CD1c-positive myeloid dendritic cell (primary cell): ENCODE data around the gene FLOT2.
A peak's percentile ranks its signal among the peaks of the same experiment; 100 is the strongest.
"Not testable (repeated sequence)": the region's sequence is repeated elsewhere in the genome, so short reads cannot be mapped to it uniquely, and the experiment has no call there.

Experiments
- DNase-seq: peaks from one replicate; pipeline ENCODE4 v3.0.0-alpha.2; 2016; ENCODE audit errors: extremely low spot score

Gene FLOT2

DNA sequence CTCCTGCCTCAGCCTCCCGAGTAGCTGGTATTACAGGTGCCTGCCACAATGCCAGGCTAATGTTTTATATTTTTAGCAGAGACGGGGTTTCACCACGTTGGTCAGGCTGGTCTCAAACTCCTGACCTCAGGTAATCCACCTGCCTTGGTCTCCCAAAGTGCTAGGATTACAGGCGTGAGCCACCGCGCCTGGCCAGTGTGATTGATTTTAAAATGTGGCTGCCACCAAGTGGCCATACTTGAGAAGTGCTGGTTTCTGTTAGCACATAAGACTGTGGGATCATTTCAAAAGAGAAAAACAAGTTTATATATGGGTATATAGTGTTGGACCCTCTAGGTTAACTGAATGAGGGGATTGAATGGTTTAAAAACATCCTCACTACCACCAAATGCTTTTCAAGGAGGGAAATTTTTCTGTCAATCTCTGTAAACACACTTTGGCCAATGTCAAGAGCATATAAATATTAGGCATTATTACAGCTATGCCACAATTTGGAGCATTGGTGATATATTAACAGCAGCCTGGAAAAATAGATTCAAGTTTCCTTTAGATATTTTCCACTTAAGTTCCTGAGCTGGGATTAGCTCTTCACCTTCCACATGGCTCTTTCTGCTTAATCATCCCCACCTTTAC is 18.9 kb upstream of the FLOT2 start:
- DNase-seq, result peak; percentile 41

DNA sequence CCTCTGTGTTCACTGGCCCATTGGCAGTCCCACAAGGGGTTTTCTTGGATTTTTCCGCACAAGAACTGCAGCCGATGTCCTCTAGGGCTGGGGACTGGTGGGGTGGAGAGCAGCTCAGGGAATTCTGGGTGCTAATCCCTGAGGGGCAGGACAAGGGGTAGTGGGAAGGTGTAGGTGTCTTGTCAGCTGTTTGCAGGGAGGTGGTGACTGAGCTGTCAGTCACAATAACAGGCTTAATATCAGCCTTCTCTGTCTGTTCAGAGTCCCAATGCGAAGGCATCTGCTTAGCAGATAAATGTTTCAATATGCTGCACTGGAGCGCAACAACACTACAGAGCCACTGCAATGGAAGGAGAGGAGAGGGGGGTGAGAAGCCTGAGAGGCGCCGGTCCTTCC is 15.4 kb upstream of the FLOT2 start:
- DNase-seq, result no peak

DNA sequence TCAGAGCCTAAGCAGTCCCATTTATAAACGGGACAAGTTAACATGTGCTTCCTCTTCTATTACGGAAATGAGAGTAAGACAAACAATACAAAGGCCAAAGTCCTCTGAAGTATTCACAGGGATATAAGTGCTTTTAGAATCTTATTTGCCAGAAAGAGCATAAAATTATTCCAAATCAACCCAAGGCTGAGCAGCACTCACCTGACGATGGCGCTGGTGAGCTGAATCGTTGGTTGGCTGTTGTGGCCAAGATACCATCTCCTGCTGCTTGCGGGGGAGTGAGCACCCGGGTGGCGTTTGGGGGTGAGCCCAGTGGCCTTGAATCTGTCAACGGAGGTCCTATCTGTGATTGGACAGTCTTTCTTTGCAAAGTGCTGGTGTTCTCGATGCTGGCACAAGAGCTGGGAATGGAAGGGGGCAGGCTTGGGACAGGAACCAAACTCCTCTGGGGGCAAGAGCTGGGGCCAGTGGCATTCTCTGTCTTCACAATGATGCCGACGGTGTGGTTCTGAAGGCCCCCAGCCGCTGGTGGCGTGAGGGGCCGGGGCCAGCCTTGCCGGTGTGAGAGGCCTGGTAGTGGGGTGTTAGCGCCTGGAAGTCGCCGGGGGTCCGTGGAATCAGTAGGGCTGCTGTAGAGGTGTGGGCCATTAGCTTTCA is 14.9 kb upstream of the FLOT2 start:
- no peak for DNase-seq

- no peak for DNase-seq
These were observed 14.0 kb upstream of the FLOT2 start for GRCh38 chr17:28911411-28912045.

DNA sequence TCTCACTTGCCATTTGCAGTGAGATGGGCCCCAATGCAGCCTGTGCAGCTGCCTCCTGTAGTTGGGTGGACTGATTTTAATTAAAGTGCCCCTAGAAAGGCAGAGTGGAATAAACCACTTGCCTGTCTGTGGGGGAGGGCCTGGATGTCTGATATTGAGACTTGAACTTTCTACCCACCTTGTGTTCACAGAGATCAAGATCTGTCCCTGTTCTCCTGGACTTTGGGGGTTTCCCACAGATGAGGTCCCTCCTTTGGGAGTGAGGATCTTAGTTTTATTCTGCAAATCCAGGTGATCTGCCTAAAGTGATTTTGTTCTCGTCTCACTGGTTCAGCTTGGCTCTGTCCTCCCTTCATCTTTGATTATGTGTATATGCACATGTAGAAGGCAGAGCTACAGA is 13.0 kb upstream of the FLOT2 start:
- no peak for DNase-seq

GRCh38 chr17:28908640-28909167 is 11.2 kb upstream of the FLOT2 start:
- DNase-seq, result no peak

- DNase-seq, result no peak
These were observed 10.4 kb upstream of the FLOT2 start for GRCh38 chr17:28907709-28908475.

- DNase-seq, result no peak
These were observed 9.3 kb upstream of the FLOT2 start for GRCh38 chr17:28906706-28907438.

- no peak for DNase-seq
These were observed 8.7 kb upstream of the FLOT2 start for GRCh38 chr17:28906276-28906675.

DNA sequence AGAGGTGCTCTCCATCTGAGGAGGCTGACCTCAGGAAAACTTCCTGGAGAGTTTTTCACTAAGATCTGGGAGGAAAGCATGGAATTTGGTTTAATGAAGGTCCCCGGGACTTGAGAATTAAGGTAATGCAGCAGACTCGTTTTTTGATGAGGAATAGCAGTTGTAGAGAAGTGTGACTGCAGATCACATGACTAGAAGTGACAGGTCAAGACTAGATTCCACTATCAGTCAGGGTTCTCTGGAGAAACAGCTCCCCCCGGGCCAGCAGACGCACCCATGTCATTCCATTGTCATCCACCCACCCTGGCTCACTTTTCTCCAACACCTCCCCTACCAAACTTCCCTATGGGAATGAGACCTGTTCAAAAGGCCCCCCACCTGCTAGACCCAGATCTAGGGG is 7.3 kb upstream of the FLOT2 start:
- DNase-seq, result no peak

DNA sequence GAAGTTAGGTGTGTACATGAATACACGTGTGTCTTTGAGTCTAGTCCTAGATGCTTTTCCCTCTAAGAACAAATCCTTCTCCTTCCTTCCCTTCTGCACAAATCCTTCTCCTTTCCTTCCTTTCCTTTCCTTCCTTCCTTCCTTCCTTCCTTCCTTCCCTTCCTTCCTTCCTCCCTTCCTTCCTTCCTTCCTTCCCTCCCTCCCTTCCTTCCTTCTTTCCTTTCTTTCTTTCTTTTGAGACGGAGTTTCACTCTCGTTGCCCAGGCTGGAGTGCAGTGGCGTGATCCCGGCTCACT is 6.0 kb upstream of the FLOT2 start:
- not testable (repeated sequence) for DNase-seq

- DNase-seq, result peak; percentile 95
These were observed 5.4 kb upstream of the FLOT2 start, which contains the start of gene DHRS13 for GRCh38 chr17:28902819-28903545. Gene DHRS13 (minus strand): TSS chr17:28903079. CDS start chr17:28902944, 135 bp downstream.

DNA sequence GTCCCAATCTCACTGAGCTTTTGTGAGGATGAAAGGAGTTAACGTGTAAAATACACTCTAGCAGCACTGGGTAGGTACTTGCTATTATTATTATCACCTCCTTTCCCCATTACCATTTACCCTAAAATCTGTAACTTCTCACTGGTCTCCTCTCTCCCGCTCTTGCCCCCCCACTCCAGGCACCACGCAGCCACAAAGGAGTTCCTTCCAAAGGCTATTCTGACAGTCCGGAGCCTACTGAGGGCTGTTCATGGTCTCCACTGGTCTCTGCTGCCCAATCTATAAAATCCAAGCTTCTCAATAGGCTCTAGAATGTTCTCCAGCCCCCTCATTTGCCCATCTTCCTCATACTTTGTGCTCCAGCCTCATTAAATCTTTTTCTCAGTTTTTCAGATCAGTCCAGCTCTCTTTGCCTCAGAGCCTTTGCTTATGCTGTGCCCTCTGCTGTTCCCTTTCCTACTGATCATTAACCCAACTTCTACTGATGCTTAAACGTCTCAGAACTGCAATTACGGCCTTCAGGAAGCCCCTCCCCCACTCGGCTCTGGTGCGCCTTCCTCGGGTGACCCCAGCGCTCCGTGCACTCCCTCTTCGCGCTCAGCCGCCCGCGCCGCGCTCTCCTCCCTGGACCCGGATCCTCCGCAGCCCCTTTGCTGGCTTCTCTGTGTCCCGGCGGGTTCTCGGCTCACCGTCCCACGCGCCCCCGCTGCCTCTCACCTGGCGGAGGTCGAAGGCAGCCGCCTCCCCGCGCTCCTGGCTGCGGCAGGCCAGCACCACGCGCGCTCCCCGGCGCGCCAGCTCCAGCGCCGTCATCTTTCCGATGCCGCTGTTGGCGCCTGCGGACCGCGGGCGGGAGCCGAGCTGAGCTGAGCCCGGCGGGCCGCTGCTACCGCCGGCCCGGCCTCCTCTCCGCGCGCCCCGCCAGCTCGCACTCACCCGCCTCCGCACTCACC is 4.6 kb upstream of the FLOT2 start:
- peak; percentile 11 for DNase-seq

DNA sequence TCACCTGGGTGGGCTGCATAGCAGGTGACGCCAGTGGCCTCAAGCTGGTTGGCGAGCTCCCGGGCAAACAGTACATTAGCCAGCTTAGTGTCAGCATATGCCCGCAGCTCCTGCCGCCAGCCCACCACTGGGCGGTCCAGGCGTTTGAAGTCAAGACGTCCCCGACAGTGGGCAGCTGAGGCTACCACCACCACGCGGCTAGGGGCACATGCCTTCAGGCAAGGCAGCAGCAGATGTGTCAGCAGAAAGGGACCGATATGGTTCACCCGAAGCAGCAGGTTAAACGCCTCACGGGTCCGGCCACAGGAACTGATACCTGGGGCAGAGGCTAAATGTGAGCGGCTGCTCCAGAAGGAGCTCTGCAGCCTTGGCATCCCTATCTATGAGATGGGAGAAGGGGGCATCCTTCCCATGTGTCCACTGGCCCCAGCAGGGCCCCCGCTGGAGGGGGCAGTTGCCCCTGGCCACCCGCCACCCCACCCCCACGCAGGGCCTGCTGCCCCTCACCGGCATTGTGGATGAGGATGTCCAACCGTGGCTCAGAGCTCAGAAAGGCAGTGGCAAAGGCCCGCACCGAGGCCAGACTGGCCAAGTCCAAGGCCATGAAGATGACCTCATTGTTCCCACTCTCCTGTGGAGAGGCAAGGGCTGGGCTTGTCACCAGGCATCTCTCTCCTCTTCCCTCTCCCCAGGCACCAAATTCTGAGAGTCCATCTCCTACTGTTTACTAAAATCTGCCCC is 3.6 kb upstream of the FLOT2 start:
- DNase-seq, result no peak

DNA sequence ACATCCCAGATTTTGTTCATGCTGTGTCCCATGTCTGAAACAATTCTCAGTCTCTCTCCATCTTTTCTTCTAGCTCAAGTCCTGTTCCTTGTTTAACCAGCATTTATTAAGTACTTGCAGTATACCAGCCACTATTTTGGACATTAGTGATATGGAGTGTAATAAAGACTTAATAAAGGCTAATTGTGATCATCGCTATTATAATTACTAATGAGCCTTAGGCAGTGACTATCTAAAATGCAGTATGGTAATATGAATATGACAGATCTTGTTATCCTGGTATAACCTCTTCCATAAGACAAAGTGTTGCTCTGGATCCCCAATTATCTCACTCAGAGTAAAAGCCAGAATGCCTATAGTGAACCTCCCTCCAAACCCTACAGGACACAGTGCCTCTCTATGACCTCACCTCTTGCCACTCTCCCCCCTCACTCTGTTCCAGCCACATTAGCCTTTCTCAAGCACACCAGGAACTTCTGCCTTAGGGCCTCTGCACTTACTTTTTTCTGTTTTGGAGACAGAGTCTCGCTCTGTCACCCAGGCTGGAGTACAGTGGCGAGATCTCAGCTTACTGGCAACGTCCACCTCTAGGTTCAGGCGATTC is 1.8 kb upstream of the FLOT2 start:
- DNase-seq, result no peak

DNA sequence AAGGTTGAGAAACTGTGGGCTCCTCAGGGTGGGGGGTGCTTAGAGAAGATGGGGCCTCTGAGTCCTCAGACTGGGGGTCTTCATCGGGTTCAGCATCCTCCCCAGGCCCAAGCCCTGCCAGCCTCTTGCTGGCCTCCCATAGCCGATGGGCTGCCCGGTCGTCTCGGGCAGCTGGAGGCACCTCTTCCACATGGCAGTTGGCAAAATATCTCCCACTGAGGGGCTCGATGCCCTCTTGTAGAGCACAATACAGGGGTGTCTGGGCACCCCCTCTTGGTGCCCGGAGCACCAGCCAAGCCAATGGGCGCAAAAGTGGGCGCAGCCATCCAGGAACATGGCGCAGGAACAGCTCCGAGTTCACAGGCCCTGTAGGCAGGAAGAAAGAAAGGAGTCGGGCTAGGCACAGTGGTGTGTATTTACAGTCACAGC is 1.0 kb upstream of the FLOT2 start:
- no peak for DNase-seq

DNA sequence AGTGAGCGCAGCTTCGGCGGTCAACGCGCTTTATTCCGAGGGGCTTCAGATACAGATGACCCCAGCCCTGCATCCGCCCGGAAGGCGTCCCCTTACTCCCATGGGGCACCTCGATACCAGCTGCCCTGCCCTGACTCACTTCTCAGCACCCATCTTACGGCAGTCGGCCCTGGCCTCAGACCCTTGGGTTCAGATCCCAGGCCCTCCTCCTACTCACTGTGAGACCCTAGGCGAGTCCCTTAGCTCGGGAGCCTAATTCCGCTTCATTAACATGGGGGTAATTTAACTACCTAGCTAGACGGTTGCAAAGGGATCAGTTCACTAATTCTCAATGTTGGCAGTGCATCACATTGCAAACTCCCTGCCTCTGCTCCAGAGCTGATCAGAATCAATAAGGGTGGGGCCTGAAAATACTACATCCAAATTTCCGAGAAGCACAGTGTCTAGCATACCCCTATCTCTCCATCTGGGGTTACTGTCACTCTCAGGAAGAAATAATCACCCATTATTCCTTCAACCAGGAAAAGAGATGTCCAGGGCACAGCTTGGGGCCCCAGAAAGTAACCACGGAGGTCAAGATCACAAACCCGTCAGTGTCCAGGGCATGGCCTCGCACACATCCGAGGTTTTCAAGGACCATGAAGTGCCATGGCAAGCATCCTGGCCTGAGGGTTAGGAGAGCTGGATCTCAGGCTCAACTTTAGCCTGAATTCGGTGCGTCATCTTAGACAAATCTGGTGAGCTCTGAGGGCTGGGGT is 415 bp upstream of the FLOT2 start:
- DNase-seq, result no peak

DNA sequence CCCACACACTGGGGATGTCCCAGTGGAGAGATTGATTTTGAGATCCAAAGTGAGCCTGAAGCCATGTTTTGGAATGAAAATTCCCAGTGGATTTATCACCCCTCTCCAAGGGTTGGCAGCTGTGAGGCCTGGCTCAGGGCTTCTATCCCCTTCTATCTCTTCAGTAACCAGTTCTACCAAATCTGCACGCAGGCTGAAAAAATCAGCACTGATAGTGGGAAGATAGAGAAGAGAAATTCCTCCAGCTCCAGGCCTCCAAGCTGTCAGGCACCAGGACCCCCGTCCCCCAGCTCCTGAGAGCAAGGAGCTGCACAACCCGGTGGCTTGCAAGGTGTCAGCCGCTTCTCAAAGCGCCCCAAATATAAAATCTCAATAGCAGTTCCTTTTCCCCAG is 1.0 kb downstream of the FLOT2 start:
- DNase-seq, result no peak
